ENCODE data around the gene LRRC4B. TPM values are rescaled to one million over a fixed set of nuclear protein-coding genes. Genes with fewer than 3 reads are reported as not detected.

Gene LRRC4B
- total and polyA plus RNA-seq, 2 of the 8 experiments (the other 6 are each of a cell fraction or from before 2014, with no cell fraction given), result 13.4 to 21.2 TPM

DNA sequence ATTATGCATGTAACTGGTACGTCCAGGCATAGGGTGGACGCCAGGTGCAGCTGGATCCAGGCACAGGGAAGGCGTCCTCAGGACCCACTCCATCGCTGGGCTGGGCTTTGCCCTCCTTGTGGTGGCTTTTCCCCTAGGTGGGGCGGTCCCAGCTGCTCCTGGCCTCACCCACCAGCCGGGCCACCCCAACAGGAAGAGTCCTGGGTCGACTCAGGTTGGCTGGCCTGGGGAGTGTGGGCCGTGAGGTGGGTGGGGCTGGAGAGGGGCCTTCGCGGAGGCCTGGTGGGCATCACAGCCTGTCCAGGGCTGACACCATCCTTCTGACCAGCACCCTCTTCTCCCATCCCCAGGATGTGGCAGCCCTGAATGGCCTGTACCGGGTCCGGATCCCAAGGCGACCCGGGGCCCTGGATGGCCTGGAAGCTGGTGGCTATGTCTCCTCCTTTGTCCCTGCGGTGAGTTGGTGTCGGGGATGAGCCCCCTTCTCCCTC lies 88.4 kb downstream of the LRRC4B start:
- Histone ChIP-seq H3K9ac (replicated peaks in 1 of 4; ENCODE audit: extremely low read depth in 1 of 4, low read depth in 3 of 4, low read length in 3 of 4) (no peak overlapping the region), H2BK15ac (ENCODE audit: low read length) (no peak overlapping the region), H3K9me3 (ENCODE audit: insufficient read depth in 2 of 2, low read depth in 1 of 2, low read length in 1 of 2) (peaks cover 3 to 9% of the 10 kb centered on the region in 2 experiments; a peak in 3 of 4 replicates), H3K4me2 (ENCODE audit: insufficient read depth in 1 of 2, low read depth in 2 of 2, low read length in 2 of 2) (no peak overlapping the region), H3K23me2 (ENCODE audit: low read depth, low read length) (peaks cover 2% of the 10 kb centered on the region; the same call in 1 of the 2 replicates), H3K14ac (ENCODE audit: insufficient read length) (no peak overlapping the region), H2BK12ac (ENCODE audit: low read depth, low read length) (no peak overlapping the region), H2AFZ (ENCODE audit: low read length) (no peak overlapping the region), H3K18ac (ENCODE audit: extremely low read depth, low read length) (no peak overlapping the region), H3K23ac (ENCODE audit: insufficient read length) (no peak overlapping the region), H3K27ac (ENCODE audit: low read depth, low read length) (no peak overlapping the region), H3K4me1 (replicated peaks in 1 of 4; ENCODE audit: control insufficient read depth in 3 of 4, insufficient read depth in 4 of 4, low read length in 3 of 4) (no peaks in the 10 kb centered on the region), H3K4ac (replicated peaks; ENCODE audit: insufficient read length, low read depth, low read length) (no peak overlapping the region), H4K5ac (ENCODE audit: insufficient read length, low read depth, low read length) (no peak overlapping the region), H3K4me3 (ENCODE audit: extremely low read depth in 1 of 4, insufficient read depth in 2 of 4, low read depth in 3 of 4, low read length in 4 of 4) (no peak overlapping the region), H4K91ac (replicated peaks; ENCODE audit: insufficient read length, low read length) (no peak overlapping the region), H3K79me2 (ENCODE audit: control insufficient read depth in 1 of 2, insufficient read depth in 2 of 2, low read length in 2 of 2) (peaks cover 4 to 16% of the 10 kb centered on the region in 2 experiments; a peak in 3 of 4 replicates), H2BK120ac (replicated peaks; ENCODE audit: low read depth, low read length) (no peak overlapping the region), H3K27me3 (replicated peaks in 1 of 4; ENCODE audit: control insufficient read depth in 3 of 4, extremely low read depth in 1 of 4, insufficient read depth in 3 of 4, low read length in 3 of 4) (no peaks in the 10 kb centered on the region; a peak in 2 of 7 replicates), H3K36me3 (ENCODE audit: control insufficient read depth in 2 of 4, insufficient read depth in 4 of 4, low read length in 3 of 4) (peaks cover 2 to 51% (median 12%) of the 10 kb centered on the region in 4 experiments; a peak in 6 of 8 replicates), H2BK5ac (ENCODE audit: low read depth, low read length) (no peak overlapping the region), H3K79me1 (ENCODE audit: low read depth, low read length) (peaks cover 10% of the 10 kb centered on the region), H4K8ac (ENCODE audit: extremely low read depth, insufficient read depth, low read length) (no peak overlapping the region; the same call in 1 of the 2 replicates), H2BK20ac (ENCODE audit: low read length) (no peak overlapping the region), H4K20me1 (replicated peaks in 1 of 2; ENCODE audit: control insufficient read depth in 1 of 2, insufficient read depth in 2 of 2, low read length in 2 of 2) (peaks cover 7 to 8% of the 10 kb centered on the region in 2 experiments), H2AK5ac (ENCODE audit: low read depth, low read length) (no peak overlapping the region), H3K56ac (replicated peaks; ENCODE audit: insufficient read length, low read depth, low read length) (no peak overlapping the region)
- POLR2A ChIA-PET (ENCODE audit: partially characterized antibody), result interaction anchor here (1.2 to 2.5 kb wide), 7 partner anchors 14 to 111 kb away, joined by 3 to 8 read pairs (median 4); partner anchors contain the start of genes JOSD2 and POLD1
- CTCF ChIA-PET (ENCODE audit: partially characterized antibody), result interaction anchor here (1.0 to 2.6 kb wide), 23 partner anchors 8 to 221 kb away, joined by 3 to 18 read pairs (median 6); partner anchors contain the start of gene JOSD2
- FAIRE-seq, result no peak
- 92% methylated on average over 16 of the region's 16 CpGs; no CpG with 5 or more reads in 1 of the 2 experiments for WGBS, 2 experiments (ENCODE audit: extremely low coverage in 1 of 2, insufficient coverage in 1 of 2, insufficient read length in 1 of 2, insufficient replicate concordance in 2 of 2, low coverage in 1 of 2, low lambda C conversion rate in 2 of 2, missing lambda C conversion rate in 1 of 2)
- no peak for DNase-seq (ENCODE audit: low read depth in 1 of 2, low spot score in 2 of 2)
- TF ChIP-seq RFX5 (IDR thresholded peaks at IDR 0.05; ENCODE audit: borderline replicate concordance, low read depth, low read length), result no peak
- TF ChIP-seq POLR2A (IDR thresholded peaks at IDR 0.05; ENCODE audit: control extremely low read depth in 1 of 2, low read depth in 2 of 2, low read length in 2 of 2), result no peak
- TF ChIP-seq CBX5 (IDR thresholded peaks at IDR 0.05; ENCODE audit: low read depth, low read length), result no peak
- TF ChIP-seq KDM5A (IDR thresholded peaks at IDR 0.05; ENCODE audit: low read length), result no peak
- TF ChIP-seq GABPA (IDR thresholded peaks at IDR 0.05; ENCODE audit: borderline replicate concordance, insufficient read depth, low read length), result no peak
- TF ChIP-seq ASH2L (IDR thresholded peaks at IDR 0.05; ENCODE audit: low read length), result no peak
- TF ChIP-seq KDM1A (IDR thresholded peaks at IDR 0.05; ENCODE audit: borderline replicate concordance, low read length), result no peak
- no peak for TF ChIP-seq BRCA1 (IDR thresholded peaks at IDR 0.05; ENCODE audit: low read depth, low read length)
- TF ChIP-seq, protein P1, sequence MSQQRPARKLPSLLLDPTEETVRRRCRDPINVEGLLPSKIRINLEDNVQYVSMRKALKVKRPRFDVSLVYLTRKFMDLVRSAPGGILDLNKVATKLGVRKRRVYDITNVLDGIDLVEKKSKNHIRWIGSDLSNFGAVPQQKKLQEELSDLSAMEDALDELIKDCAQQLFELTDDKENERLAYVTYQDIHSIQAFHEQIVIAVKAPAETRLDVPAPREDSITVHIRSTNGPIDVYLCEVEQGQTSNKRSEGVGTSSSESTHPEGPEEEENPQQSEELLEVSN (IDR thresholded peaks at IDR 0.05), result no peak
- TF ChIP-seq SAP30 (IDR thresholded peaks at IDR 0.05; ENCODE audit: insufficient read depth, insufficient replicate concordance, low read length), result no peak
- no peak for TF ChIP-seq POLR2AphosphoS5 (IDR thresholded peaks at IDR 0.05; ENCODE audit: low read depth, low read length)
